ENCODE data around the gene RUBCNL.

The RUBCNL gene

GRCh38 chr13:46343279-46343994 is 43.6 kb downstream of the RUBCNL start:
- no peak overlapping the region for H3K4me3 ChIP-seq (ENCODE audit: low read depth, low read length)

GRCh38 chr13:46342538-46342937 is 44.5 kb downstream of the RUBCNL start:
- H3K4me3 ChIP-seq (ENCODE audit: low read depth, low read length), result no peak overlapping the region
- no peak for DNase-seq (ENCODE audit: low read depth)

More at GRCh38 chr13:46343279-46343994, 43.6 kb downstream of the RUBCNL start:
- no peak for DNase-seq (ENCODE audit: low read depth)

- peak; percentile 82 for DNase-seq (ENCODE audit: low read depth)
- H3K4me3 ChIP-seq (ENCODE audit: low read depth, low read length), result no peak overlapping the region
Measured at GRCh38 chr13:46341112-46341711, 45.8 kb downstream of the RUBCNL start.

GRCh38 chr13:46340631-46341111 is 46.4 kb downstream of the RUBCNL start:
- no peak for DNase-seq (ENCODE audit: low read depth)
- no peak overlapping the region for H3K4me3 ChIP-seq (ENCODE audit: low read depth, low read length)

- no peak overlapping the region for H3K4me3 ChIP-seq (ENCODE audit: low read depth, low read length)
- DNase-seq (ENCODE audit: low read depth), result no peak
Measured at GRCh38 chr13:46340011-46340410, 47.0 kb downstream of the RUBCNL start.

- DNase-seq (ENCODE audit: low read depth), result peak; percentile 90
- H3K4me3 ChIP-seq (ENCODE audit: low read depth, low read length), result no peak overlapping the region
Measured at GRCh38 chr13:46339035-46339666, 47.9 kb downstream of the RUBCNL start.

- H3K4me3 ChIP-seq (ENCODE audit: low read depth, low read length), result no peak overlapping the region
- no peak for DNase-seq (ENCODE audit: low read depth)
Measured at GRCh38 chr13:46337700-46338099, 49.4 kb downstream of the RUBCNL start.

- H3K4me3 ChIP-seq (ENCODE audit: low read depth, low read length), result no peak overlapping the region
- DNase-seq (ENCODE audit: low read depth), result no peak
Measured at GRCh38 chr13:46334035-46334822, 52.8 kb downstream of the RUBCNL start.

GRCh38 chr13:46332772-46333171 is 54.3 kb downstream of the RUBCNL start:
- no peak for DNase-seq (ENCODE audit: low read depth)
- no peak overlapping the region for H3K4me3 ChIP-seq (ENCODE audit: low read depth, low read length)

GRCh38 chr13:46329624-46330023 is 57.4 kb downstream of the RUBCNL start:
- no peak for DNase-seq (ENCODE audit: low read depth)
- no peak overlapping the region for H3K4me3 ChIP-seq (ENCODE audit: low read depth, low read length)

- no peak overlapping the region for H3K4me3 ChIP-seq (ENCODE audit: low read depth, low read length)
Measured at GRCh38 chr13:46327246-46327645, 59.8 kb downstream of the RUBCNL start.

GRCh38 chr13:46324976-46325375 is 62.1 kb downstream of the RUBCNL start:
- DNase-seq (ENCODE audit: low read depth), result no peak
- no peak overlapping the region for H3K4me3 ChIP-seq (ENCODE audit: low read depth, low read length)

More at GRCh38 chr13:46327246-46327645, 59.8 kb downstream of the RUBCNL start:
- no peak for DNase-seq (ENCODE audit: low read depth)

GRCh38 chr13:46321494-46322225 is 65.4 kb downstream of the RUBCNL start:
- DNase-seq (ENCODE audit: low read depth), result peak; percentile 32
- H3K4me3 ChIP-seq (ENCODE audit: low read depth, low read length), result no peak overlapping the region

GRCh38 chr13:46320821-46321220 is 66.2 kb downstream of the RUBCNL start:
- DNase-seq (ENCODE audit: low read depth), result no peak
- no peak overlapping the region for H3K4me3 ChIP-seq (ENCODE audit: low read depth, low read length)

GRCh38 chr13:46320406-46320805 is 66.6 kb downstream of the RUBCNL start:
- H3K4me3 ChIP-seq (ENCODE audit: low read depth, low read length), result no peak overlapping the region
- no peak for DNase-seq (ENCODE audit: low read depth)

- H3K4me3 ChIP-seq (ENCODE audit: low read depth, low read length), result no peak overlapping the region
- no peak for DNase-seq (ENCODE audit: low read depth)
Measured at GRCh38 chr13:46318986-46319385, 68.1 kb downstream of the RUBCNL start.

- H3K4me3 ChIP-seq (ENCODE audit: low read depth, low read length), result no peak overlapping the region
- peak; percentile 13 for DNase-seq (ENCODE audit: low read depth)
Measured at GRCh38 chr13:46317120-46317519, 69.9 kb downstream of the RUBCNL start.

- no peak for DNase-seq (ENCODE audit: low read depth)
- no peak overlapping the region for H3K4me3 ChIP-seq (ENCODE audit: low read depth, low read length)
Measured at GRCh38 chr13:46315491-46316075, 71.5 kb downstream of the RUBCNL start.

- no peak for DNase-seq (ENCODE audit: low read depth)
- H3K4me3 ChIP-seq (ENCODE audit: low read depth, low read length), result no peak overlapping the region
Measured at GRCh38 chr13:46315036-46315435, 72.0 kb downstream of the RUBCNL start.

Data from skeletal muscle cell (primary cell).